Measurements from ENCODE around the gene MARCO.

DNA sequence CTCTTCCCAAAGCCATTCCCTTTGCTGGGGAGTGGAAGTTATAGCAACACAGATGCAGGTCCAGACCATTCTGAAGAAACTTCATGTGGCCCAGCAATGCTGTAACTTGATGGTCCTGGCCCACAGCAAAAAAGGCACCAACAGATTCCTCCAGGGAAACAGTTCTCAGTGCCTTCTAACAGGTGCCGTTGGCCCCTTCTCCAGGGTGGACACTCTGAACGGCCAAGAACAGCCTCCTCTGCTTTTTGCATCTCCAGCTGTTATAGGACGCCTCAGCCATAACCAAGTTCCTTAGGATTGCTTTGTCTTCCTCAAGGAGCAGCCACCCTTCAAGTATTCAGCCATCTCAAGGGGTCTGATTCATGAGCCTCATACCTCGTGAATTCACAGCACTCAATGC is 38.0 kb downstream of the MARCO start:
- TF ChIP-seq CTCF (conservative IDR thresholded peaks at IDR 0.05; ENCODE audit: low read depth, low read length) (no peak), EZH2phosphoT487 (IDR thresholded peaks at IDR 0.05; ENCODE audit: borderline replicate concordance, low read length) (no peak)

Measured in PC-3 (cell line).